Stomach (tissue), 9 donors: ENCODE data around the gene GAL3ST2. TPM values are rescaled to one million over a fixed set of nuclear protein-coding genes. Genes with fewer than 3 reads are reported as not detected.
"Not testable (repeated sequence)": the region's sequence is repeated elsewhere in the genome, so short reads cannot be mapped to it uniquely, and the experiment has no call there.

Experiments
- DNase-seq, 2 donors: peaks; one replicate each; pipeline versions ENCODE4 v3.0.0 to v3.0.0-alpha.2; 2013 to 2019
- H3K27ac ChIP-seq, 5 donors: fragments of 200-600 bp in 4 of 5; sonication (generic) in 4 of 5; one replicate each; pipeline ENCODE4 v1.5.1; 2013 to 2019; ENCODE audit warnings: mild to moderate bottlenecking in 1 of 5, moderate library complexity in 1 of 5
- H3K27me3 ChIP-seq, 3 donors: fragments of 200-600 bp; sonication (generic); one replicate each; pipeline ENCODE4 v1.5.1; 2017 to 2019; ENCODE audit warnings: mixed run types in 1 of 3
- H3K36me3 ChIP-seq, 4 donors: fragments of 200-600 bp; sonication (generic); 1 replicate in 3 of 4; 2 replicates in 1 of 4; pipeline ENCODE4 v1.5.1; 2016 to 2019
- H3K4me1 ChIP-seq, 4 donors: fragments of 200-600 bp; sonication (generic); one replicate each; pipeline ENCODE4 v1.5.1; 2016 to 2019
- H3K4me3 ChIP-seq, 4 donors: fragments of 200-600 bp; sonication (generic) in 3 of 4; one replicate each; pipeline ENCODE4 v1.5.1; 2016 to 2019; ENCODE audit warnings: mild to moderate bottlenecking in 1 of 4
- H3K9me3 ChIP-seq, 4 donors: fragments of 200-600 bp; sonication (generic); one replicate each; pipeline ENCODE4 v1.5.1; 2016 to 2019
- CTCF ChIP-seq, 7 experiments: fragments of 450-650 bp in 4 of 7; fragments of 200-600 bp in 3 of 7; sonication (generic) in 3 of 7; IDR thresholded peaks; one replicate each; pipeline ENCODE4 v1.5.1; 2016 to 2019; ENCODE audit warnings: antibody characterized with exemption in 7 of 7, control low read depth in 2 of 7, mild to moderate bottlenecking in 1 of 7
- EP300 ChIP-seq: sonication (generic); formaldehyde crosslinking; IDR thresholded peaks from one replicate; pipeline ENCODE4 v1.6.1; 2017; ENCODE audit warnings: antibody characterized with exemption
- POLR2A ChIP-seq, 4 donors: fragments of 450-650 bp; IDR thresholded peaks; one replicate each; pipeline ENCODE4 v1.6.1; 2016; ENCODE audit warnings: antibody characterized with exemption in 4 of 4, control low read depth in 2 of 4, mild to moderate bottlenecking in 1 of 4, moderate library complexity in 1 of 4
- POLR2AphosphoS5 ChIP-seq, 3 donors: sonication (generic); formaldehyde crosslinking; IDR thresholded peaks; one replicate each; pipeline ENCODE4 v1.6.1; 2016; ENCODE audit warnings: antibody characterized with exemption in 3 of 3
- WGBS, 5 donors: extraction: QIAGEN DNeasy Blood & Tissue Kit in 3 of 5; methylation state at CpG; one replicate each; pipeline versions ENCODE4 v1.1.5 to v1.1.7; 2013 to 2018; 5-methylcytosine and 5-hydroxymethylcytosine counted together
- intact Hi-C: fragments of 100-400 bp; cut with DNase I; formaldehyde crosslinking; loops from one replicate; pipeline ENCODE4 v1.15.1; 2023; ENCODE audit warnings: low total_unique reads
- polyA plus RNA-seq, 3 donors: library from polyadenylated mRNA; stranded (reverse); fragments of 200-250 nt; gene quantifications; one replicate each; pipeline ENCODE4 v1.2.3, GENCODE V29; 2013
- total RNA-seq, 5 donors: library from RNA; depleted of rRNA; stranded (reverse); fragments of >200 nt; gene quantifications; one replicate each; pipeline versions ENCODE4 v1.1.0 to v1.2.3, GENCODE V29; 2014 to 2016
- donor health status: healthy with polysubstance abuse.
- donor health status: Bipolar disorder and iron deficiency.
- donor health status: healthy.

Gene GAL3ST2
- total and polyA plus RNA-seq, 8 donors, result 311 TPM; not detected in 7

- Histone ChIP-seq H3K4me1 (peaks cover 4 to 25% (median 18%) of the 10 kb centered on the region in 4 donors), H3K9me3 (peaks cover 0 to 13% (median 2%) of the 10 kb centered on the region in 4 donors), H3K27ac (no peak overlapping the region), H3K36me3 (no peaks in the 10 kb centered on the region), H3K4me3 (no peak overlapping the region), H3K27me3 (peaks cover 0 to 60% (median 33%) of the 10 kb centered on the region in 3 donors)
- 69 to 78% (median 72%) methylated on average over 12 to 22 of the region's 22 CpGs for WGBS, 5 donors
- no peak for DNase-seq
- no peak for TF ChIP-seq CTCF (IDR thresholded peaks at IDR 0.05)
- TF ChIP-seq POLR2AphosphoS5 (IDR thresholded peaks at IDR 0.05), result no peak
- TF ChIP-seq EP300, result no peak
- TF ChIP-seq POLR2A (IDR thresholded peaks at IDR 0.05), result no peak
- intact Hi-C loops, result no loop called here
Observed at GRCh38 chr2:241777170-241777685, 606 bp downstream of the GAL3ST2 start.

GRCh38 chr2:241777686-241778627 lies 1.3 kb downstream of the GAL3ST2 start:
- no peaks in the 10 kb centered on the region for H3K36me3 ChIP-seq
- WGBS, 5 donors, result 71 to 87% (median 73%) methylated on average over 10 to 21 of the region's 21 CpGs
- TF ChIP-seq EP300, result no peak
- TF ChIP-seq POLR2A (IDR thresholded peaks at IDR 0.05), result no peak
- TF ChIP-seq POLR2AphosphoS5 (IDR thresholded peaks at IDR 0.05), result no peak
- no peak for TF ChIP-seq CTCF (IDR thresholded peaks at IDR 0.05)
- DNase-seq, result no peak
- no peak overlapping the region for H3K4me3 ChIP-seq
- peaks cover 0 to 13% (median 2%) of the 10 kb centered on the region in 4 donors for H3K9me3 ChIP-seq
- H3K27ac ChIP-seq, result no peak overlapping the region
- peaks cover 0 to 54% (median 33%) of the 10 kb centered on the region in 3 donors for H3K27me3 ChIP-seq
- intact Hi-C loops, result no loop called here
- peaks cover 4 to 20% (median 18%) of the 10 kb centered on the region in 4 donors for H3K4me1 ChIP-seq

- Histone ChIP-seq H3K27ac (no peak overlapping the region), H3K36me3 (no peaks in the 10 kb centered on the region), H3K4me3 (no peak overlapping the region), H3K4me1 (no peaks in the 10 kb centered on the region), H3K27me3 (peaks cover 0 to 23% (median 12%) of the 10 kb centered on the region in 3 donors), H3K9me3 (peaks cover 0 to 13% (median 2%) of the 10 kb centered on the region in 4 donors)
- intact Hi-C loops, result no loop called here
- no peak for DNase-seq
- TF ChIP-seq POLR2AphosphoS5 (IDR thresholded peaks at IDR 0.05), result no peak
- TF ChIP-seq CTCF (IDR thresholded peaks at IDR 0.05), result no peak
- no peak for TF ChIP-seq EP300
- no peak for TF ChIP-seq POLR2A (IDR thresholded peaks at IDR 0.05)
- 79 to 88% (median 86%) methylated on average over 5 of the region's 5 CpGs for WGBS, 5 donors
Observed at GRCh38 chr2:241780939-241781569, 4.4 kb downstream of the GAL3ST2 start.

- WGBS, 5 donors, result 87 to 94% (median 89%) methylated on average over 3 of the region's 3 CpGs
- H3K27ac ChIP-seq, H3K36me3 ChIP-seq, intact Hi-C loops, DNase-seq, H3K4me1 ChIP-seq, H3K4me3 ChIP-seq: not testable (repeated sequence)
- peaks cover 0 to 13% (median 2%) of the 10 kb centered on the region in 4 donors for H3K9me3 ChIP-seq
- peaks cover 0 to 13% (median 3%) of the 10 kb centered on the region in 3 donors for H3K27me3 ChIP-seq
Observed at GRCh38 chr2:241782053-241782452, 5.4 kb downstream of the GAL3ST2 start.
